AG04450 (cell line): ENCODE results near the gene GPI. TPM values are rescaled to one million over a fixed set of nuclear protein-coding genes. Genes with fewer than 3 reads are reported as not detected.

Experiments
- CTCF ChIA-PET: fragments of 300-600, 350-600 bp; formaldehyde crosslinking; extraction: SDS; loops from one replicate; lab custom pipeline; 2022; ENCODE audit warnings: antibody characterized with exemption, inconsistent platforms; lab: Charles Lee
- POLR2A ChIA-PET: fragments of 350-600 bp; formaldehyde crosslinking; extraction: SDS; loops from one replicate; lab custom pipeline; 2021; ENCODE audit warnings: antibody characterized with exemption, inconsistent platforms; lab: Yijun Ruan, JAX
- DNase-seq: peaks from one replicate; pipeline ENCODE4 v3.0.0-alpha.2; 2011; ENCODE audit warnings: low read depth, low spot score
- H3K27ac ChIP-seq: one replicate; pipeline ENCODE4 v1.5.1; 2012; ENCODE audit warnings: low read depth, low read length, control low read depth
- H3K27me3 ChIP-seq: one replicate; pipeline ENCODE4 v1.6.0; 2012; ENCODE audit warnings: low read length; ENCODE audit not compliant: control insufficient read depth, insufficient read depth
- H3K4me3 ChIP-seq: 2 replicates; pipeline ENCODE4 v1.5.1; 2011; ENCODE audit warnings: mild to moderate bottlenecking, low read depth, low read length, control low read depth
- H3K9me3 ChIP-seq: 2 replicates; pipeline ENCODE4 v1.5.1; 2012; ENCODE audit warnings: low read length; ENCODE audit not compliant: control insufficient read depth, insufficient read depth
- polyA plus RNA-seq: library from polyadenylated mRNA; depleted of rRNA; stranded (reverse); fragments of >200 nt; gene quantifications from 2 replicates; pipeline ENCODE4 v1.2.3, GENCODE V29; 2011
- TF ChIP-seq, protein P1 (sequence below): IDR thresholded peaks from 2 replicates; pipeline ENCODE4 v1.5.1; 2011; ENCODE audit warnings: low read depth, low read length, control low read depth, inconsistent platforms

GPI gene
- polyA plus RNA-seq, 1 experiment = 141 TPM

DNA sequence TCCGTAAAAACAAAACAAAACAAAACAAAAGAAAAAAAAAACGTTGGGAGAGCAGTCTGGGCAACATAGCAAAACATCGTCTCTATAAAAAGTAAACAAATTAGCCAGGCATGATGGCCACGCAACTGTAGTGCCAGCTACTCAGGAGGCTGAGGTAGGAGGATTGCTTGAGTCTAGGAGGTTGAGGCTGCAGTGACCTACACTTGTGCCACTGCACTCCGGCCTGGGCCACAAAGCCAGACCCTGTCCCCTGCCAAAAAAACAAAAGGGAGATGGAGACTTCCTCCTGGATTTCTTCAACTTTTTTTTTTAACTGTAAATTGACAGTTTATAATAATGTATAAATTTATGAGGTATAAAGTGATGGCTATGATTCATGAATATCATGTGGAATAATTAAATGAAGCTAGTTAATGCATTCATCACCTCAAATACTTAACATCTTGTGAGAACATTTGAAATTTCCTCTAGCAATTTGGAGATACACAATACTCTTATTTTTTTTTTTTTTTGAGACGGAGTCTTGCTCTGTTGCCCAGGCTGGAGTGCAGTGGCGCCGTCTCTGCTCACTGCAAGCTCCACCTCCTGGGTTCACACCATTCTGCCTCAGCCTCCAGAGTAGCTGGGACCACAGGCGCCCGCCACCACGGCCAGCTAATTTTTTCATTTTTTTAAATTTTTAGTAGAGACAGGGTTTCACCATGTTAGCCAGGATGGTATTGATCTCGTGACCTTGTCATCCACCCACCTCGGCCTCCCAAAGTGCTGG is 41.1 kb downstream of the GPI start:
- TF ChIP-seq, protein P1, sequence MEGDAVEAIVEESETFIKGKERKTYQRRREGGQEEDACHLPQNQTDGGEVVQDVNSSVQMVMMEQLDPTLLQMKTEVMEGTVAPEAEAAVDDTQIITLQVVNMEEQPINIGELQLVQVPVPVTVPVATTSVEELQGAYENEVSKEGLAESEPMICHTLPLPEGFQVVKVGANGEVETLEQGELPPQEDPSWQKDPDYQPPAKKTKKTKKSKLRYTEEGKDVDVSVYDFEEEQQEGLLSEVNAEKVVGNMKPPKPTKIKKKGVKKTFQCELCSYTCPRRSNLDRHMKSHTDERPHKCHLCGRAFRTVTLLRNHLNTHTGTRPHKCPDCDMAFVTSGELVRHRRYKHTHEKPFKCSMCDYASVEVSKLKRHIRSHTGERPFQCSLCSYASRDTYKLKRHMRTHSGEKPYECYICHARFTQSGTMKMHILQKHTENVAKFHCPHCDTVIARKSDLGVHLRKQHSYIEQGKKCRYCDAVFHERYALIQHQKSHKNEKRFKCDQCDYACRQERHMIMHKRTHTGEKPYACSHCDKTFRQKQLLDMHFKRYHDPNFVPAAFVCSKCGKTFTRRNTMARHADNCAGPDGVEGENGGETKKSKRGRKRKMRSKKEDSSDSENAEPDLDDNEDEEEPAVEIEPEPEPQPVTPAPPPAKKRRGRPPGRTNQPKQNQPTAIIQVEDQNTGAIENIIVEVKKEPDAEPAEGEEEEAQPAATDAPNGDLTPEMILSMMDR = no peak
- ChIA-PET CTCF (interaction anchor here (0.6 to 0.7 kb wide), 2 partner anchors 24 to 96 kb away, joined by 3 to 6 read pairs; no protein-coding TSS in a partner anchor), POLR2A (interaction anchor here (0.7 kb wide), 1 partner anchor 1197 kb away, joined by 4 read pairs; no protein-coding TSS in a partner anchor)

DNA sequence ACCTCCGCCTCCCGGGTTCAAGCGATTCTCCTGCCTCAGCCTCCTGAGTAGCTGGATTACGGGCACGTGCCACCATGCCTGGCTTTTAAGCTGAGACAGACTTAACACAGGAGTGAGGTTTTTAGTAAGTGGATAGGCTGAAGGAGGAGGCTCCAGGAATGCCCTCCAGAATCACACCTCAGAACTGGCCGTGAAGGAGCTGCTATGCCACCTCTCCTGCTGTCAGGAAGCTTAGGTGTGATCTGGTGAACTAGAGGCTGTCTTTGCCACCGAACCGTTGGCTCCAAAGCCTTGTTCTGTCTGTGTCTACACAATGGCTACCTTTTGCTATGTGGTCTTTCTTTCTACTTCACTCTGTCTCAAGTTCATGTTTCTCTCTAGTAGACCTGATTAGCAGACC is 43.4 kb downstream of the GPI start:
- POLR2A ChIA-PET = no interaction called here
- H3K4me3 ChIP-seq = no peak overlapping the region
- TF ChIP-seq, protein P1 = no peak
- H3K27ac ChIP-seq = no peak overlapping the region
- CTCF ChIA-PET = no interaction called here
- no peak for DNase-seq
- H3K27me3 ChIP-seq = no peaks in the 10 kb centered on the region
- peaks cover 3% of the 10 kb centered on the region; the same call in 1 of the 2 replicates for H3K9me3 ChIP-seq

More for the DNA sequence above, 41.1 kb downstream of the GPI start:
- Histone ChIP-seq H3K4me3 (no peak overlapping the region), H3K27ac (no peak overlapping the region), H3K9me3 (peaks cover 3% of the 10 kb centered on the region; the same call in 1 of the 2 replicates), H3K27me3 (no peaks in the 10 kb centered on the region)
- no peak for DNase-seq

DNA sequence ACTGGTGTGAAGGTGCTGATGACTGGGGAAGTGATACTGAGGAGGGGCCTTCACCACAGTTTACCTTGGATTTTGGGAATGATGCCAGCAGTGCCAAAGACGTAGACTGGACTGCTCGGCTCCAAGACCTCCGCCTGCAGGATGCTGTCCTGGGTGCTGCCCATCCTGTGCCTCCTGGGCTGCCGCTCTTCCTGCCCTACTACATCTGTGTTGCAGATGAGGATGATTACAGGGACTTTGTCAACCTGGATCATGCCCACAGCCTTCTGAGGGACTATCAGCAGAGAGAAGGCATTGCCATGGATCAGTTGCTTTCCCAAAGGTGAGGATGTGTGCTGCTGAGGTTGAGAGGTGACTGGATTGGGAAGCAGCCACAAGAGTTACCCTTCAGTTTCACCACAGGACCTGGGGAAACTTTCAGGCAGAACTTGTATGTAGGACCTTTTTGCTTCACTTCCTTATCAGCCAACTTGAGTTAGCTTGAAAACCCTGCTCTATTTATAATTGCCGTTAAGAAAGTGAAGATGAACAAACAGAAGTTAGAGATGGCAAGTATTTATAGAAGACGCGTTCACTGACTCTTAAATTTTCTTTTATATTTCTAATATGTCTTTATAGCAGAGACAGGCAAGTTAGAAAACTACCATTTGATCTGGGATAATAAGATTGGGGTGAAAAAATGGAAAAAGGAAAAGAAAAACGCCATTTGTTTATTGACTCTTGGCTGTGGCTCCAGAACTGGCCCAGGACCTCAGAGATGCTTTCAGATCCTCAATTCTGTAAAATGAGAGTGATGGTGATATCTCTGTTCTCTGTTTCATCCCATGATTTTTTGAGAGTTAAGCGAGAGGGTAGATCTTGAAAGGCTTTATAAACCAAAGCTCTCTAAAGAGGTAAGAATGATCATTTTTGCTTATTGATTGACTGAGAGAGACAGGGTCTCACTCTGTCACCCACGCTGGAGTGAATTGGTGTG is 44.5 kb downstream of the GPI start:
- DNase-seq = no peak
- Histone ChIP-seq H3K27me3 (no peaks in the 10 kb centered on the region), H3K9me3 (peaks cover 2% of the 10 kb centered on the region; the same call in 1 of the 2 replicates), H3K4me3 (no peak overlapping the region), H3K27ac (no peak overlapping the region)
- TF ChIP-seq, protein P1 = no peak
- ChIA-PET POLR2A (no interaction called here), CTCF (no interaction called here)

DNA sequence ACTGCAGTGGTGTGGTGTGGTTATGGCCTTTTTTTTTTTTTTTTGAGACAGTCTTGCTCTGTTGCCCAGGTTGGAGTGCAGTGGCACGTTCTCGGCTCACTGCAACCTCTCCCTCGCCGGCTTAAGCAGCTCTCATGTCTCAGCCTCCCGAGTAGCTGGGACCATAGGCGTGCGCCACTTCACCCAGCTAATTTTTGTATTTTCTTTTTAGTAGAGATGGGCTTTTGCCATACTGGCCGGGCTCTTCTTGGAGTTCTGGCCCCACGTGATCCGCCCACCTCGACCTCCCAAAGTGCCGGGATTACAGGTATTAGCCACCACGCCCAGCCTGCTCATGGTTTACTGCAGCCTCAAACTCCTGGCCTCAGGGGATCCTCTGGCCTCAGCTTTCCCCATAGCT is 46.2 kb downstream of the GPI start:
- ChIA-PET POLR2A (interaction anchor here (0.7 kb wide), 1 partner anchor 17 kb away, joined by 4 read pairs; the partner anchor contains the start of gene UBA2), CTCF (no interaction called here)
- no peaks in the 10 kb centered on the region for H3K27me3 ChIP-seq
- DNase-seq = no peak
- no peak overlapping the region for H3K27ac ChIP-seq
- TF ChIP-seq, protein P1 = no peak
- no peaks in the 10 kb centered on the region for H3K9me3 ChIP-seq
- H3K4me3 ChIP-seq = no peak overlapping the region
